HCT116 (cell line): ENCODE results near the gene DIPK1B. TPM values are rescaled to one million over a fixed set of nuclear protein-coding genes. Genes with fewer than 3 reads are reported as not detected.

Experiments
- ATAC-seq: fragments of 200-7000 bp; cut with Tn5 transposase; 2 replicates; pipeline ENCODE4 v1.9.1; 2020; ENCODE audit warnings: mild to moderate bottlenecking, moderate library complexity
- BruUV-seq: library from RNA; stranded (reverse); fragments of 400-500 nt; replicated peaks from 2 replicates; lab custom pipeline; 2021; lab: Mats Ljungman, UMichigan
- CTCF ChIA-PET: fragments of 300-600 bp; sonication (Branson Sonifier 250); formaldehyde crosslinking; loops from one replicate; lab custom pipeline; 2021; ENCODE audit warnings: antibody characterized with exemption; lab: Charles Lee
- POLR2A ChIA-PET: fragments of 300-600, 350-600 bp; sonication (Branson Sonifier 250); formaldehyde crosslinking; loops from one replicate; lab custom pipeline; 2021; ENCODE audit warnings: antibody characterized with exemption; lab: Charles Lee
- RAD21 ChIA-PET, 2 experiments: fragments of 300-600 bp; sonication (Branson Sonifier 250); formaldehyde crosslinking; loops; one replicate each; lab custom pipeline; 2023; ENCODE audit warnings: low total read pairs in 2 of 2; ENCODE audit not compliant: uncharacterized antibody in 2 of 2, unreplicated experiment in 2 of 2, low non-redundant PET in 1 of 2; lab: Charles Lee
- DNase-seq: peaks from one replicate; pipeline ENCODE4 v3.0.0-alpha.2; 2010; ENCODE audit warnings: low read depth, low spot score
- H2AFZ ChIP-seq: fragments of 200-600 bp; shearing (Covaris generic), sonication (generic); 2 replicates; pipeline ENCODE4 v1.6.1; 2017; ENCODE audit warnings: low read depth, mixed run types, mixed read lengths, antibody characterized with exemption, low read length; ENCODE audit not compliant: poor library complexity, severe bottlenecking
- H3K27ac ChIP-seq: 2 replicates; pipeline ENCODE4 v1.5.1; 2012; ENCODE audit warnings: low read depth, low read length
- H3K27me3 ChIP-seq: fragments of 200-600 bp; sonication (generic); 2 replicates; pipeline ENCODE4 v1.6.1; 2016; ENCODE audit warnings: mixed run types, low read length, mixed read lengths; ENCODE audit not compliant: insufficient read depth
- H3K36me3 ChIP-seq, 2 experiments: fragments of 200-500 bp in 1 of 2; fragments of 200-600 bp in 1 of 2; sonication (Bioruptor generic) in 1 of 2; sonication (generic) in 1 of 2; 2 replicates each; pipeline versions ENCODE4 v1.5.1 to v1.6.1; 2014 to 2016; ENCODE audit warnings: low read length in 2 of 2, inconsistent platforms in 1 of 2, mixed read lengths in 1 of 2, mixed run types in 1 of 2; ENCODE audit not compliant: insufficient read depth in 2 of 2, control insufficient read depth in 1 of 2
- H3K4me1 ChIP-seq, 2 experiments: fragments of 200-600 bp in 1 of 2; sonication (generic) in 1 of 2; 2 replicates each; pipeline versions ENCODE4 v1.5.1 to v1.6.1; 2012 to 2017; ENCODE audit warnings: low read length in 2 of 2, inconsistent platforms in 1 of 2, mild to moderate bottlenecking in 1 of 2, mixed read lengths in 1 of 2, mixed run types in 1 of 2, moderate library complexity in 1 of 2; ENCODE audit not compliant: insufficient read depth in 2 of 2, control insufficient read depth in 1 of 2
- H3K4me2 ChIP-seq: fragments of 200-600 bp; sonication (generic); 2 replicates; pipeline ENCODE4 v1.6.1; 2017; ENCODE audit warnings: mixed run types, low read length, mixed read lengths
- H3K4me3 ChIP-seq, 2 experiments: fragments of 200-600 bp in 1 of 2; sonication (generic) in 1 of 2; replicated peaks in 1 of 2; 2 replicates each; pipeline ENCODE4 v1.5.1; 2011 to 2016; ENCODE audit warnings: low read length in 2 of 2, control low read depth in 1 of 2, low read depth in 1 of 2, mild to moderate bottlenecking in 1 of 2, mixed read lengths in 1 of 2, mixed run types in 1 of 2
- H3K79me2 ChIP-seq: fragments of 200-600 bp; sonication (generic); 2 replicates; pipeline ENCODE4 v1.6.1; 2017; ENCODE audit warnings: mild to moderate bottlenecking, mixed run types, low read length, moderate library complexity, mixed read lengths; ENCODE audit not compliant: insufficient read depth
- H3K9ac ChIP-seq: fragments of 200-600 bp; sonication (generic); 2 replicates; pipeline ENCODE4 v1.6.1; 2016; ENCODE audit warnings: low read length, mixed read lengths
- H3K9me2 ChIP-seq: fragments of 200-600 bp; sonication (generic), shearing (Covaris generic); 2 replicates; pipeline ENCODE4 v1.6.1; 2017; ENCODE audit warnings: mixed run types, mild to moderate bottlenecking, moderate library complexity; ENCODE audit not compliant: insufficient read depth
- H3K9me3 ChIP-seq, 2 experiments: fragments of 200-500 bp in 1 of 2; fragments of 200-600 bp in 1 of 2; sonication (Bioruptor generic) in 1 of 2; sonication (generic) in 1 of 2; 2 replicates each; pipeline ENCODE4 v1.6.1; 2014 to 2017; ENCODE audit warnings: low read length in 2 of 2, mixed read lengths in 2 of 2, inconsistent platforms in 1 of 2, low read depth in 1 of 2, mild to moderate bottlenecking in 1 of 2, mixed run types in 1 of 2, moderate library complexity in 1 of 2; ENCODE audit not compliant: control insufficient read depth in 1 of 2, insufficient read depth in 1 of 2
- H4K20me1 ChIP-seq: fragments of 200-600 bp; sonication (generic), shearing (Covaris generic); 2 replicates; pipeline ENCODE4 v1.6.1; 2017; ENCODE audit warnings: mixed run types, mild to moderate bottlenecking, moderate library complexity; ENCODE audit not compliant: insufficient read depth
- CBX3 ChIP-seq: IDR thresholded peaks from 2 replicates; pipeline ENCODE4 v1.6.1; 2012; ENCODE audit warnings: low read depth
- EZH2 ChIP-seq: fragments of 200-600 bp; sonication (generic); IDR thresholded peaks from 2 replicates; pipeline ENCODE4 v1.6.1; 2017; ENCODE audit warnings: antibody characterized with exemption, mixed run types
- EZH2phosphoT487 ChIP-seq: fragments of 200-600 bp; IDR thresholded peaks from 2 replicates; pipeline ENCODE4 v1.6.1; 2018; ENCODE audit warnings: antibody characterized with exemption, borderline replicate concordance
- FOSL1 ChIP-seq: IDR thresholded peaks from 2 replicates; pipeline ENCODE4 v1.6.1; 2012; ENCODE audit warnings: low read depth
- JUND ChIP-seq: IDR thresholded peaks from 2 replicates; pipeline ENCODE4 v1.6.1; 2012
- POLR2A ChIP-seq: IDR thresholded peaks from 2 replicates; pipeline ENCODE4 v1.7.0; 2011; ENCODE audit warnings: borderline replicate concordance; ENCODE audit not compliant: insufficient read depth, insufficient read length; ENCODE audit errors: extremely low read depth
- POLR2AphosphoS5 ChIP-seq: IDR thresholded peaks from 2 replicates; pipeline ENCODE4 v1.6.1; 2011; ENCODE audit warnings: mild to moderate bottlenecking, low read depth, low read length, moderate library complexity
- RAD21 ChIP-seq: IDR thresholded peaks from 2 replicates; pipeline ENCODE4 v1.6.1; 2012; ENCODE audit warnings: low read depth, mild to moderate bottlenecking
- SIN3A ChIP-seq: IDR thresholded peaks from 2 replicates; pipeline ENCODE4 v1.6.1; 2012; ENCODE audit warnings: low read depth
- SP1 ChIP-seq: IDR thresholded peaks from 2 replicates; pipeline ENCODE4 v1.6.1; 2012; ENCODE audit warnings: low read depth
- SRF ChIP-seq: IDR thresholded peaks from 2 replicates; pipeline ENCODE4 v1.6.1; 2012; ENCODE audit warnings: low read depth
- TCF7L2 ChIP-seq: IDR thresholded peaks from 2 replicates; pipeline ENCODE4 v1.7.0; 2011; ENCODE audit warnings: borderline replicate concordance, inconsistent platforms; ENCODE audit not compliant: insufficient read depth, insufficient read length; ENCODE audit errors: extremely low read depth
- YY1 ChIP-seq: IDR thresholded peaks from 2 replicates; pipeline ENCODE4 v1.6.1; 2011; ENCODE audit warnings: low read length, low read depth, moderate library complexity, mild to moderate bottlenecking; ENCODE audit not compliant: insufficient replicate concordance; ENCODE audit errors: extremely low read depth
- ZFX ChIP-seq: fragments of 450-650 bp; IDR thresholded peaks from 2 replicates; pipeline ENCODE4 v1.6.1; 2017
- ZNF274 ChIP-seq: fragments of 200-500 bp; sonication (Bioruptor generic); IDR thresholded peaks from 2 replicates; pipeline ENCODE4 v1.6.1; 2014; ENCODE audit warnings: mild to moderate bottlenecking, low read depth, low read length, inconsistent platforms
- intact Hi-C: fragments of 100-400 bp; cut with micrococcal nuclease; formaldehyde crosslinking; loops from 2 replicates; pipeline ENCODE4 v1.10.0; 2022
- total RNA-seq: library from RNA; stranded (reverse); gene quantifications from one replicate; pipeline ENCODE4 v1.2.1, GENCODE V29; 2021; ENCODE audit not compliant: unreplicated experiment
- TF ChIP-seq, protein P1 (sequence below), 3 experiments: fragments of 200-600 bp in 1 of 3; sonication (generic) in 1 of 3; IDR thresholded peaks in 2 of 3; conservative IDR thresholded peaks in 1 of 3; 2 replicates each; pipeline ENCODE4 v1.5.1; 2012 to 2017; ENCODE audit warnings: low read depth in 2 of 3, low read length in 2 of 3, antibody characterized with exemption in 1 of 3, borderline replicate concordance in 1 of 3, control low read depth in 1 of 3, mild to moderate bottlenecking in 1 of 3, mixed read lengths in 1 of 3, mixed run types in 1 of 3, moderate library complexity in 1 of 3; ENCODE audit not compliant: insufficient read depth in 1 of 3
- TF ChIP-seq, protein P2 (sequence below): IDR thresholded peaks from 2 replicates; pipeline ENCODE4 v1.6.1; 2012; ENCODE audit warnings: low read depth

The DIPK1B gene
- total RNA-seq, 1 experiment from 2014 or later: 15.6 TPM

DNA sequence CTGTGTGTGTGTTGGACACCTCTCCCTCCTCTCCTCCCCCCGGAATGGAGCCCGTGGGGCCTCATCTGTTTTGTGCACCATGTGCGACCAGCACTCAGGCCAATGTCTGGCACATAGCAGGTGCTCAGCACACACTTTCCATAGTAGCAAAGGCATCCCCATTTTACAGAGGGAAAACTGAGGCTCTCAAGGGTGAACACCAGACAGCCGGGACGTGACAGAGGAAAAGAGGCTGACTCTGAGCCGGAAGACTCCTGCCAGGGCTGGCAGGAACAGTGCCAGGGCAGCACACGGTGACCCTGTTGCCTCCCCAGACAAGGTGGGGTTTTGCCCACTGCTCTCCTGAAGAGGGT, 23.3 kb upstream of the DIPK1B start:
- peaks cover 27% of the 10 kb centered on the region for H3K79me2 ChIP-seq
- RAD21 ChIA-PET: no interaction called here
- TF ChIP-seq JUND (no peak), FOSL1 (no peak), EZH2 (no peak), POLR2A (no peak), CBX3 (no peak), ZFX (no peak), ZNF274 (no peak), YY1 (no peak), RAD21 (no peak), SIN3A (no peak), SP1 (no peak), POLR2AphosphoS5 (no peak), SRF (no peak), EZH2phosphoT487 (no peak), TCF7L2 (no peak)
- TF ChIP-seq, protein P1, sequence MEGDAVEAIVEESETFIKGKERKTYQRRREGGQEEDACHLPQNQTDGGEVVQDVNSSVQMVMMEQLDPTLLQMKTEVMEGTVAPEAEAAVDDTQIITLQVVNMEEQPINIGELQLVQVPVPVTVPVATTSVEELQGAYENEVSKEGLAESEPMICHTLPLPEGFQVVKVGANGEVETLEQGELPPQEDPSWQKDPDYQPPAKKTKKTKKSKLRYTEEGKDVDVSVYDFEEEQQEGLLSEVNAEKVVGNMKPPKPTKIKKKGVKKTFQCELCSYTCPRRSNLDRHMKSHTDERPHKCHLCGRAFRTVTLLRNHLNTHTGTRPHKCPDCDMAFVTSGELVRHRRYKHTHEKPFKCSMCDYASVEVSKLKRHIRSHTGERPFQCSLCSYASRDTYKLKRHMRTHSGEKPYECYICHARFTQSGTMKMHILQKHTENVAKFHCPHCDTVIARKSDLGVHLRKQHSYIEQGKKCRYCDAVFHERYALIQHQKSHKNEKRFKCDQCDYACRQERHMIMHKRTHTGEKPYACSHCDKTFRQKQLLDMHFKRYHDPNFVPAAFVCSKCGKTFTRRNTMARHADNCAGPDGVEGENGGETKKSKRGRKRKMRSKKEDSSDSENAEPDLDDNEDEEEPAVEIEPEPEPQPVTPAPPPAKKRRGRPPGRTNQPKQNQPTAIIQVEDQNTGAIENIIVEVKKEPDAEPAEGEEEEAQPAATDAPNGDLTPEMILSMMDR (IDR thresholded peaks at IDR 0.05 in 2 of 3, conservative IDR thresholded peaks at IDR 0.05 in 1 of 3; ENCODE audit: borderline replicate concordance in 1 of 3, insufficient read depth in 1 of 3, low read depth in 2 of 3, low read length in 2 of 3): no peak
- TF ChIP-seq, protein P2, sequence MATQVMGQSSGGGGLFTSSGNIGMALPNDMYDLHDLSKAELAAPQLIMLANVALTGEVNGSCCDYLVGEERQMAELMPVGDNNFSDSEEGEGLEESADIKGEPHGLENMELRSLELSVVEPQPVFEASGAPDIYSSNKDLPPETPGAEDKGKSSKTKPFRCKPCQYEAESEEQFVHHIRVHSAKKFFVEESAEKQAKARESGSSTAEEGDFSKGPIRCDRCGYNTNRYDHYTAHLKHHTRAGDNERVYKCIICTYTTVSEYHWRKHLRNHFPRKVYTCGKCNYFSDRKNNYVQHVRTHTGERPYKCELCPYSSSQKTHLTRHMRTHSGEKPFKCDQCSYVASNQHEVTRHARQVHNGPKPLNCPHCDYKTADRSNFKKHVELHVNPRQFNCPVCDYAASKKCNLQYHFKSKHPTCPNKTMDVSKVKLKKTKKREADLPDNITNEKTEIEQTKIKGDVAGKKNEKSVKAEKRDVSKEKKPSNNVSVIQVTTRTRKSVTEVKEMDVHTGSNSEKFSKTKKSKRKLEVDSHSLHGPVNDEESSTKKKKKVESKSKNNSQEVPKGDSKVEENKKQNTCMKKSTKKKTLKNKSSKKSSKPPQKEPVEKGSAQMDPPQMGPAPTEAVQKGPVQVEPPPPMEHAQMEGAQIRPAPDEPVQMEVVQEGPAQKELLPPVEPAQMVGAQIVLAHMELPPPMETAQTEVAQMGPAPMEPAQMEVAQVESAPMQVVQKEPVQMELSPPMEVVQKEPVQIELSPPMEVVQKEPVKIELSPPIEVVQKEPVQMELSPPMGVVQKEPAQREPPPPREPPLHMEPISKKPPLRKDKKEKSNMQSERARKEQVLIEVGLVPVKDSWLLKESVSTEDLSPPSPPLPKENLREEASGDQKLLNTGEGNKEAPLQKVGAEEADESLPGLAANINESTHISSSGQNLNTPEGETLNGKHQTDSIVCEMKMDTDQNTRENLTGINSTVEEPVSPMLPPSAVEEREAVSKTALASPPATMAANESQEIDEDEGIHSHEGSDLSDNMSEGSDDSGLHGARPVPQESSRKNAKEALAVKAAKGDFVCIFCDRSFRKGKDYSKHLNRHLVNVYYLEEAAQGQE: no peak
- TF ChIP-seq, all 23 proteins: peak for 0
- Histone ChIP-seq H3K9ac (no peak overlapping the region), H3K36me3 (no peaks in the 10 kb centered on the region), H3K4me3 (no peak overlapping the region), H3K4me2 (no peak overlapping the region), H3K9me2 (no peaks in the 10 kb centered on the region), H4K20me1 (no peaks in the 10 kb centered on the region), H3K4me1 (peaks cover 46 to 68% of the 10 kb centered on the region in 2 experiments), H2AFZ (no peak overlapping the region), H3K9me3 (no peaks in the 10 kb centered on the region), H3K27ac (no peak overlapping the region), H3K27me3 (no peaks in the 10 kb centered on the region)
- intact Hi-C loops: no loop called here
- no peak for ATAC-seq
- POLR2A ChIA-PET: no interaction called here
- BruUV-seq: no TSS peak
- no peak for DNase-seq
- CTCF ChIA-PET: no interaction called here
